Transverse colon (tissue), 3 donors: ENCODE data around the gene ANKRD34A.

Experiments used
- CTCF ChIP-seq, 5 experiments: fragments of 200-600 bp in 3 of 5; fragments of 450-650 bp in 2 of 5; sonication (generic) in 3 of 5; IDR thresholded peaks; 1 replicate in 2 of 5; 2 replicates in 3 of 5; pipeline ENCODE4 v1.5.1; 2016 to 2017; ENCODE audit warnings: antibody characterized with exemption in 5 of 5, inconsistent platforms in 3 of 5, mild to moderate bottlenecking in 2 of 5, moderate library complexity in 1 of 5
- POLR2A ChIP-seq: fragments of 450-650 bp; IDR thresholded peaks from one replicate; pipeline ENCODE4 v1.6.1; 2016; ENCODE audit warnings: antibody characterized with exemption, mild to moderate bottlenecking, moderate library complexity

- TF ChIP-seq POLR2A = no peak
- no peak for TF ChIP-seq CTCF (IDR thresholded peaks at IDR 0.05)
Measured at GRCh38 chr1:145975216-145975615, 10.8 kb upstream of the ANKRD34A start.
